ENCODE data around the gene HECTD1.

Gene HECTD1

DNA sequence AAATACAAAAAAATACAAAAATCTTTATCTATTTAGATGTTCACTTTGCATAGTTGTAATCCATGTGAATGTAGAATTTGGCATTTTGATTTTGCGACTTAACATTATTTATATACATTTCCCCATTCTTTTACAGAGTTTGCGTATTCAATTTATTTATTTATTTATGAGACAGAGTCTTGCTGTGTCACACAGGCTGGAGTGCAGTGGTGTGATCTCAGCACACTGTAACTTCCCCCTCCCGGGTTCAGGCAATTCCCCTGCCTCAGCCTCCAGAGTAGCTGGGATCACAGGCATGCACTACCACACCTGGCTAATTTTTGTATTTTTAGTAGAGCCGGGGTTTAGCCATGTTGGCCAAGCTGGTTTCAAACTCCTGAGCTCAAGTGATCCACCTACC is 156.1 kb downstream of the HECTD1 start:
- no peak for DNase-seq (ENCODE audit: extremely low read depth, low read depth)
- TF ChIP-seq, protein P1, sequence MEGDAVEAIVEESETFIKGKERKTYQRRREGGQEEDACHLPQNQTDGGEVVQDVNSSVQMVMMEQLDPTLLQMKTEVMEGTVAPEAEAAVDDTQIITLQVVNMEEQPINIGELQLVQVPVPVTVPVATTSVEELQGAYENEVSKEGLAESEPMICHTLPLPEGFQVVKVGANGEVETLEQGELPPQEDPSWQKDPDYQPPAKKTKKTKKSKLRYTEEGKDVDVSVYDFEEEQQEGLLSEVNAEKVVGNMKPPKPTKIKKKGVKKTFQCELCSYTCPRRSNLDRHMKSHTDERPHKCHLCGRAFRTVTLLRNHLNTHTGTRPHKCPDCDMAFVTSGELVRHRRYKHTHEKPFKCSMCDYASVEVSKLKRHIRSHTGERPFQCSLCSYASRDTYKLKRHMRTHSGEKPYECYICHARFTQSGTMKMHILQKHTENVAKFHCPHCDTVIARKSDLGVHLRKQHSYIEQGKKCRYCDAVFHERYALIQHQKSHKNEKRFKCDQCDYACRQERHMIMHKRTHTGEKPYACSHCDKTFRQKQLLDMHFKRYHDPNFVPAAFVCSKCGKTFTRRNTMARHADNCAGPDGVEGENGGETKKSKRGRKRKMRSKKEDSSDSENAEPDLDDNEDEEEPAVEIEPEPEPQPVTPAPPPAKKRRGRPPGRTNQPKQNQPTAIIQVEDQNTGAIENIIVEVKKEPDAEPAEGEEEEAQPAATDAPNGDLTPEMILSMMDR (IDR thresholded peaks at IDR 0.05; ENCODE audit: low read depth, low read length): no peak

DNA sequence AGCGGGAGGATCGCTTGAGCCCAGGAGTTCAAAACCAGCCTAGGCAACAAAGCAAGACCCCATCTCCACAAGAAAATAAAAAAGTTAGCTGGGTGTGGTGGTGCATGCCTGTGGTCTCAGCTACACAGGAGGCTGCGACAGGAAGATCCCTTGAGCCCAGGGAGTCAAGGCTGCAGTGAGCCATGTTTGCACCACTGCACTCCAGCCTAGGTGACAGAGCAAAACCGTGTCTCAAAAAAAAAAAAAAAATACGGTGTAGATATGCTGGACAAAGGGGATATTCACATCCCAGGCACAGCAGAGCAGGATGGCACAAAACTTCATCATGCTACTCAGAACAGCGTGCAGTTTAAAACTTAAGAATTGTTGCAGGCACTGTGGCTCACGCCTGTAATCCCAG is 156.6 kb downstream of the HECTD1 start:
- TF ChIP-seq, protein P1 (IDR thresholded peaks at IDR 0.05; ENCODE audit: low read depth, low read length): no peak
- no peak for DNase-seq (ENCODE audit: extremely low read depth, low read depth)

Measured in AG09319 (cell line).